K562 (cell line): ENCODE data around the gene RABGAP1L. TPM values are rescaled to one million over a fixed set of nuclear protein-coding genes. Genes with fewer than 3 reads are reported as not detected.

Source experiments
- ATAC-seq: fragments of 200-7000 bp; cut with Tn5 transposase; 3 replicates; pipeline ENCODE4 v1.9.1; 2020; ENCODE audit warnings: moderate library complexity
- BruUV-seq: library from RNA; stranded (reverse); fragments of 400-500 nt; replicated peaks from 2 replicates; lab custom pipeline; 2021; lab: Mats Ljungman, UMichigan
- CTCF ChIA-PET: fragments of 300-600 bp; formaldehyde crosslinking; extraction: SDS; loops from one replicate; lab custom pipeline; 2021; ENCODE audit warnings: low intra/inter-chr PET ratio; lab: Yijun Ruan, JAX
- POLR2A ChIA-PET: fragments of 300-600, 350-650 bp; sonication (Branson Sonifier 250); formaldehyde crosslinking; extraction: SDS; loops from one replicate; lab custom pipeline; 2021; ENCODE audit warnings: antibody characterized with exemption, inconsistent platforms; lab: Yijun Ruan, JAX
- DNase-seq, 4 experiments: peaks; one replicate each; pipeline versions ENCODE4 v3.0.0 to v3.0.0-alpha.2; 2011 to 2018; ENCODE audit warnings: low spot score in 3 of 4, mixed read lengths in 3 of 4; ENCODE audit errors: extremely low read depth in 1 of 4
- FAIRE-seq: peaks from 2 replicates; lab custom pipeline; 2011; peaks lifted over from hg19 to GRCh38; lab: Jason Lieb, UNC
- H2AFZ ChIP-seq: 2 replicates; pipeline ENCODE4 v1.6.0; 2011; ENCODE audit warnings: low read depth, low read length, control low read depth, inconsistent platforms
- H3K27ac ChIP-seq: fragments of 200-600 bp; 3 replicates; pipeline ENCODE4 v1.8.0; 2011; ENCODE audit warnings: low read depth, mild to moderate bottlenecking, control low read depth, inconsistent platforms, low read length, moderate library complexity, mixed read lengths; ENCODE audit errors: extremely low read depth
- H3K27me3 ChIP-seq, 2 experiments: fragments of 300-600 bp in 1 of 2; 2 replicates in 1 of 2; 3 replicates in 1 of 2; pipeline versions ENCODE4 v1.6.0 to v1.8.0; 2011; ENCODE audit warnings: inconsistent platforms in 2 of 2, low read length in 2 of 2, mild to moderate bottlenecking in 1 of 2, mixed read lengths in 1 of 2, moderate library complexity in 1 of 2; ENCODE audit not compliant: control insufficient read depth in 2 of 2, insufficient read depth in 2 of 2
- H3K36me3 ChIP-seq: fragments of 300-600 bp; 3 replicates; pipeline ENCODE4 v1.8.0; 2011; ENCODE audit warnings: mild to moderate bottlenecking, low read length, inconsistent platforms; ENCODE audit not compliant: control insufficient read depth, insufficient read depth
- H3K4me1 ChIP-seq, 2 experiments: fragments of 200-600 bp in 1 of 2; replicated peaks in 1 of 2; 2 replicates in 1 of 2; 3 replicates in 1 of 2; pipeline versions ENCODE4 v1.5.1 to v1.8.0; 2011; ENCODE audit warnings: inconsistent platforms in 2 of 2, low read length in 2 of 2, mild to moderate bottlenecking in 1 of 2, mixed read lengths in 1 of 2, moderate library complexity in 1 of 2; ENCODE audit not compliant: control insufficient read depth in 2 of 2, insufficient read depth in 2 of 2
- H3K4me2 ChIP-seq: 2 replicates; pipeline ENCODE4 v1.6.1; 2011; ENCODE audit warnings: low read length, control low read depth, inconsistent platforms, mixed read lengths; ENCODE audit not compliant: insufficient read depth
- H3K4me3 ChIP-seq: fragments of 200-600 bp; sonication (generic), shearing (Covaris generic); 2 replicates; pipeline ENCODE4 v1.5.1; 2016; ENCODE audit warnings: control low read depth, inconsistent platforms
- H3K79me2 ChIP-seq: fragments of 200-600 bp; 3 replicates; pipeline ENCODE4 v1.8.0; 2011; ENCODE audit warnings: low read length, inconsistent platforms; ENCODE audit not compliant: control insufficient read depth, insufficient read depth
- H3K9ac ChIP-seq, 2 experiments: 2 replicates each; pipeline versions ENCODE4 v1.6.0 to v1.6.1; 2011; ENCODE audit warnings: low read depth in 2 of 2, low read length in 2 of 2, control low read depth in 1 of 2, inconsistent platforms in 1 of 2, mild to moderate bottlenecking in 1 of 2, mixed read lengths in 1 of 2; ENCODE audit not compliant: insufficient read depth in 1 of 2
- H3K9me1 ChIP-seq: one replicate; pipeline ENCODE4 v1.6.0; 2011; ENCODE audit warnings: inconsistent platforms, mild to moderate bottlenecking, low read length, moderate library complexity; ENCODE audit not compliant: control insufficient read depth, insufficient read depth
- H3K9me3 ChIP-seq: replicated peaks from 2 replicates; pipeline ENCODE4 v1.5.1; 2011; ENCODE audit warnings: low read depth, low read length, inconsistent platforms; ENCODE audit not compliant: control insufficient read depth, insufficient read depth
- H4K20me1 ChIP-seq: replicated peaks from 2 replicates; pipeline ENCODE4 v1.6.1; 2011; ENCODE audit warnings: low read length, inconsistent platforms, mixed read lengths; ENCODE audit not compliant: control insufficient read depth, insufficient read depth
- WGBS: fragments of 100-300 bp; shearing (Covaris generic); methylation state at CpG from one replicate; pipeline ENCODE4 v1.1.6; 2016; ENCODE audit warnings: low coverage, mixed read lengths; ENCODE audit not compliant: insufficient coverage; ENCODE audit errors: missing lambda C conversion rate; 5-methylcytosine and 5-hydroxymethylcytosine counted together
- in situ Hi-C: fragments of 300-500 bp; cut with MboI; formaldehyde crosslinking; loops from 4 replicates; pipeline ENCODE4 v1.15.0; 2018; ENCODE audit warnings: inconsistent platforms, mixed read lengths
- intact Hi-C: fragments of 100-400 bp; cut with micrococcal nuclease; formaldehyde crosslinking; loops from 2 replicates; pipeline ENCODE4 v1.14.2; 2022
- polyA plus RNA-seq, 8 experiments: library from polyadenylated mRNA; depleted of rRNA in 4 of 8; stranded (reverse) in 5 of 8; unstranded in 3 of 8; fragments of >200 nt; fragmentation: Nextera tagmentation in 2 of 8; fragmentation: Illumina TruSeq in 1 of 8; extraction: Ambion mirVana in 2 of 8; extraction: Trizol in 1 of 8; gene quantifications; 2 replicates each; pipeline versions ENCODE4 v1.2.1 to v1.2.3, GENCODE V29; 2011 to 2014; ENCODE audit warnings: inconsistent platforms in 1 of 8, missing spikeins in 1 of 8
- total RNA-seq, 7 experiments: library from RNA; depleted of rRNA in 6 of 7; stranded (reverse); fragments of >200 nt in 6 of 7; fragmentation: Illumina TruSeq in 2 of 7; extraction: Trizol in 2 of 7; gene quantifications; 2 replicates each; pipeline versions ENCODE4 v1.2.1 to v1.2.3, GENCODE V29; 2011 to 2021; ENCODE audit warnings: low replicate concordance in 1 of 7
- TF ChIP-seq, protein P1 (sequence below): fragments of 450-650 bp; formaldehyde crosslinking; IDR thresholded peaks from 2 replicates; pipeline ENCODE4 v1.4.0; 2020; ENCODE audit warnings: mild to moderate bottlenecking
- TF ChIP-seq, protein P2 (sequence below): IDR thresholded peaks from 2 replicates; pipeline ENCODE4 v1.6.1; 2016; ENCODE audit warnings: missing genetic modification characterization, missing compliant biosample characterization
- TF ChIP-seq, protein P3 (sequence below): sonication (generic); formaldehyde crosslinking; IDR thresholded peaks from 2 replicates; pipeline ENCODE4 v1.8.1; 2022; ENCODE audit warnings: missing genetic modification reagents

The RABGAP1L gene
- total and polyA plus RNA-seq, 9 of the 15 experiments (the other 6 are each of a cell fraction or from before 2014, with no cell fraction given) = 16.5 to 44.9 (median 26.7) TPM

DNA sequence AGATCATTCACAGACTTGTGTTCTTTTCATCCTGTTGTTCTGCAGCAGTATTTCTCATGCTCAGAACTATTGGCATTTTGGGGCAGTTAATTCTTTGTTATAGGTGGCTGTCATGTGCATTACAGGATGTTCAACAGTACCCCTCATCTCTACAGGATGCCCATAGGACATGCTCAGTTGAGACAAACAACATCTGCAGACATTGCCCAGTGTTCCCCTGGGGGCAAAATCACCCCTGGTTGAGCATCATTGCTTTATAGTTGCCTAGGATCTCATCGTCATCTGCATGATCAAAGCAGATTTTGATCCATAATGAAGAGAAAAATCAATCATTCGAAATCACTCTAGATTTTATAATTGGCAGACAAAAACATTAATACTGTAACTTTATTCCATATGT lies 617.9 kb downstream of the RABGAP1L start:
- CTCF ChIA-PET = no interaction called here
- no peak overlapping the region for H3K4me2 ChIP-seq

More for the DNA sequence above, 617.9 kb downstream of the RABGAP1L start:
- intact Hi-C loops (no loop called here), in situ Hi-C loops (no loop called here)
- H3K9me3 ChIP-seq = no peaks in the 10 kb centered on the region
- H3K79me2 ChIP-seq = no peaks in the 10 kb centered on the region
- no peaks in the 10 kb centered on the region for H3K4me1 ChIP-seq
- H3K27me3 ChIP-seq = no peaks in the 10 kb centered on the region
- TF ChIP-seq, protein P1, sequence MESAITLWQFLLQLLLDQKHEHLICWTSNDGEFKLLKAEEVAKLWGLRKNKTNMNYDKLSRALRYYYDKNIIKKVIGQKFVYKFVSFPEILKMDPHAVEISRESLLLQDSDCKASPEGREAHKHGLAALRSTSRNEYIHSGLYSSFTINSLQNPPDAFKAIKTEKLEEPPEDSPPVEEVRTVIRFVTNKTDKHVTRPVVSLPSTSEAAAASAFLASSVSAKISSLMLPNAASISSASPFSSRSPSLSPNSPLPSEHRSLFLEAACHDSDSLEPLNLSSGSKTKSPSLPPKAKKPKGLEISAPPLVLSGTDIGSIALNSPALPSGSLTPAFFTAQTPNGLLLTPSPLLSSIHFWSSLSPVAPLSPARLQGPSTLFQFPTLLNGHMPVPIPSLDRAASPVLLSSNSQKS (CRISPR knock-in tag) = no peak
- TF ChIP-seq, protein P2, sequence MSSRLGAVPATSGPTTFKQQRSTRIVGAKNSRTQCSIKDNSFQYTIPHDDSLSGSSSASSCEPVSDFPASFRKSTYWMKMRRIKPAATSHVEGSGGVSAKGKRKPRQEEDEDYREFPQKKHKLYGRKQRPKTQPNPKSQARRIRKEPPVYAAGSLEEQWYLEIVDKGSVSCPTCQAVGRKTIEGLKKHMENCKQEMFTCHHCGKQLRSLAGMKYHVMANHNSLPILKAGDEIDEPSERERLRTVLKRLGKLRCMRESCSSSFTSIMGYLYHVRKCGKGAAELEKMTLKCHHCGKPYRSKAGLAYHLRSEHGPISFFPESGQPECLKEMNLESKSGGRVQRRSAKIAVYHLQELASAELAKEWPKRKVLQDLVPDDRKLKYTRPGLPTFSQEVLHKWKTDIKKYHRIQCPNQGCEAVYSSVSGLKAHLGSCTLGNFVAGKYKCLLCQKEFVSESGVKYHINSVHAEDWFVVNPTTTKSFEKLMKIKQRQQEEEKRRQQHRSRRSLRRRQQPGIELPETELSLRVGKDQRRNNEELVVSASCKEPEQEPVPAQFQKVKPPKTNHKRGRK (tag) = no peak
- TF ChIP-seq, protein P3, sequence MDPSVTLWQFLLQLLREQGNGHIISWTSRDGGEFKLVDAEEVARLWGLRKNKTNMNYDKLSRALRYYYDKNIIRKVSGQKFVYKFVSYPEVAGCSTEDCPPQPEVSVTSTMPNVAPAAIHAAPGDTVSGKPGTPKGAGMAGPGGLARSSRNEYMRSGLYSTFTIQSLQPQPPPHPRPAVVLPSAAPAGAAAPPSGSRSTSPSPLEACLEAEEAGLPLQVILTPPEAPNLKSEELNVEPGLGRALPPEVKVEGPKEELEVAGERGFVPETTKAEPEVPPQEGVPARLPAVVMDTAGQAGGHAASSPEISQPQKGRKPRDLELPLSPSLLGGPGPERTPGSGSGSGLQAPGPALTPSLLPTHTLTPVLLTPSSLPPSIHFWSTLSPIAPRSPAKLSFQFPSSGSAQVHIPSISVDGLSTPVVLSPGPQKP (CRISPR knock-in tag) = no peak
- H3K27ac ChIP-seq = no peak overlapping the region
- DNase-seq (no peak), FAIRE-seq (no peak), ATAC-seq (no peak)
- H3K9me1 ChIP-seq = no peaks in the 10 kb centered on the region
- H3K4me3 ChIP-seq = no peak overlapping the region
- H3K9ac ChIP-seq = no peak overlapping the region
- POLR2A ChIA-PET = interaction anchor here (1.0 kb wide), 1 partner anchor 174 kb away, joined by 3 read pairs; no protein-coding TSS in a partner anchor
- H4K20me1 ChIP-seq = no peaks in the 10 kb centered on the region
- H3K36me3 ChIP-seq = no peaks in the 10 kb centered on the region
- 43% methylated on average over 2 of the region's 2 CpGs for WGBS
- no TSS peak for BruUV-seq
- no peak overlapping the region for H2AFZ ChIP-seq
